GM18861 (cell line): ENCODE data around the gene GMPS.
"Not testable (repeated sequence)": the region's sequence is repeated elsewhere in the genome, so short reads cannot be mapped to it uniquely, and the experiment has no call there.

Source experiments
- ATAC-seq: cut with Tn5 transposase; IDR thresholded peaks from one replicate; pipeline ENCODE4 v1.9.1; 2021; ENCODE audit not compliant: unreplicated experiment

Gene GMPS

GRCh38 chr3:155870133-155870944, at the start of gene GMPS:
Gene GMPS, plus strand, starts transcription at chr3:155870650. Its CDS starts 221 bp downstream, at chr3:155870871.
- peak; percentile 92 for ATAC-seq

GRCh38 chr3:155828490-155829098, 41.9 kb upstream of the GMPS start:
- ATAC-seq, result not testable (repeated sequence)

- no peak for ATAC-seq
Measured at GRCh38 chr3:155835341-155836071, 34.9 kb upstream of the GMPS start.

GRCh38 chr3:155843569-155843968, 26.9 kb upstream of the GMPS start:
- no peak for ATAC-seq

- ATAC-seq, result no peak
Measured at GRCh38 chr3:155846119-155846518, 24.3 kb upstream of the GMPS start.

- ATAC-seq, result no peak
Measured at GRCh38 chr3:155847993-155848392, 22.5 kb upstream of the GMPS start.

- not testable (repeated sequence) for ATAC-seq
Measured at GRCh38 chr3:155849404-155849803, 21.0 kb upstream of the GMPS start.

GRCh38 chr3:155852341-155852740, 18.1 kb upstream of the GMPS start:
- no peak for ATAC-seq

GRCh38 chr3:155853214-155854140, 17.0 kb upstream of the GMPS start:
- peak; percentile 1 for ATAC-seq

GRCh38 chr3:155854141-155854940, 16.1 kb upstream of the GMPS start, which contains the start of gene SLC33A1:
Gene SLC33A1, minus strand, starts transcription at chr3:155854427. Its CDS starts 430 bp downstream, at chr3:155853997.
- ATAC-seq, result peak; percentile 96

GRCh38 chr3:155859859-155860258, 10.6 kb upstream of the GMPS start:
- ATAC-seq, result no peak

- not testable (repeated sequence) for ATAC-seq
Measured at GRCh38 chr3:155860424-155860823, 10.0 kb upstream of the GMPS start.

- ATAC-seq, result no peak
Measured at GRCh38 chr3:155861476-155862183, 8.8 kb upstream of the GMPS start.

GRCh38 chr3:155862290-155862982, 8.0 kb upstream of the GMPS start:
- not testable (repeated sequence) for ATAC-seq

GRCh38 chr3:155863072-155863784, 7.2 kb upstream of the GMPS start:
- ATAC-seq, result no peak

- no peak for ATAC-seq
Measured at GRCh38 chr3:155869691-155870090, 759 bp upstream of the GMPS start.

GRCh38 chr3:155870945-155871745, 695 bp downstream of the GMPS start:
- ATAC-seq, result peak; percentile 9
